HG02623 (cell line): ENCODE data around the gene MAD1L1.
"Not testable (repeated sequence)": the region's sequence is repeated elsewhere in the genome, so short reads cannot be mapped to it uniquely, and the experiment has no call there.

Experiments used
- ATAC-seq: cut with Tn5 transposase; IDR thresholded peaks from one replicate; pipeline ENCODE4 v1.9.1; 2021; ENCODE audit warnings: moderate library complexity; ENCODE audit not compliant: unreplicated experiment

The MAD1L1 gene

GRCh38 chr7:1829668-1830067 lies 403.1 kb downstream of the MAD1L1 start:
- not testable (repeated sequence) for ATAC-seq

DNA sequence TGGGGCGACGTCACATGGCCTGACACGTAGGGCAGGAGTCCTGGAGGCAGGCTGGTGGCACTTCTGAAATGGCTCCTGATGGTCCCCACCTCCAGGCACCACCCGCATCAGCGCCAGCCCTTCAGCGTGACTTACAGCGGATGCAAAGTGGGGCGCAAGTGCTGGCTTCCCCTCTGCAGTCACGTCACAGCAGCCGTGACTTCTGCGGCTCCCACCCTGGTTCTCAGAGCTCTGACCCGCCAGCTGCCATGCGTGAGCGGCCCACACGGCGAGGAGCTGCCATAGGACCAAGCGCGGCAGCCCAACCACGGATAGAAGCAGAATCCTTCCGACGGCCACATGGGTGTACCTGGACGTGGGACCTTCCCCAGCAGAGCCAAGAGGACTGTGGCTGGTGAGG lies 403.6 kb downstream of the MAD1L1 start:
- no peak for ATAC-seq

DNA sequence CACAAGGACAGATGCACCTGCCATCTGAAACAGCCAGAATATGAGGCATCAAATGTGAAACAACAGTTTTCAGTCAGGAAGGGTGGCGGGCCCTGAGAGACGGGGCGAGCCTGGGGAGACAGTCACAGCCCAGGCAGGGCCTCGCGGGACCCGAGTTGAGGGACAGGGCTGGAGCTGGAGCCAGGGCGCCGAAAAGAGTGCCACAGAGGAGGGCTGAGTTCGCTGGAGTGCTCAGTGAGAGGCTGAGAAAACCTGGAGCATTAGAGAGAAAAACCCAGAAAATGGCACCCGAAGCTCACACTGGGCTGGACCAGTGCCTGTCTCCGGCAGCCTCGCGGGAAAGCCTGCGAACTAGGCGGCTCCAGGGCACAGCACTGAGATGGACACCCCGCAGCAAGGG lies 404.6 kb downstream of the MAD1L1 start:
- not testable (repeated sequence) for ATAC-seq

- ATAC-seq = not testable (repeated sequence)
These were observed 405.2 kb downstream of the MAD1L1 start for GRCh38 chr7:1827521-1827981.

DNA sequence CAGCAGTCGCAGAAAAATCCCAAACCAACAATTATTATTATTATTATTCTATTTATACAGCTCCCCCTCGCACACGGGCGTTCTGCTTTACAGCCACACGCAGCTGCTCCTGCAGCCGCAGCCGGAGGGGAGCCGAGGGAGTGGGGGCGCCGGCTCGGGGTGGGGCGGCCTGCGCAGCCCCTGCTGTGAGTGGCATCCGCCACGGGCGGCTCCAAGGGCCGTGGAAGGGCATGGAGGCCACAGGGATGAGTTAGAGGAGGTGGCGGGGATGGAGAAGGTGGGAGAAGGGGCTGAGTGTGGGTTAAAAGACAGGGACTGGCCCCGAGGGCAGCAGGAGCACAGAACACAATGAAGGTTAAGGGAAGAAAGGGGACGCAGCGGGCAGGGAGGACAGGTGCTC lies 405.8 kb downstream of the MAD1L1 start:
- not testable (repeated sequence) for ATAC-seq

DNA sequence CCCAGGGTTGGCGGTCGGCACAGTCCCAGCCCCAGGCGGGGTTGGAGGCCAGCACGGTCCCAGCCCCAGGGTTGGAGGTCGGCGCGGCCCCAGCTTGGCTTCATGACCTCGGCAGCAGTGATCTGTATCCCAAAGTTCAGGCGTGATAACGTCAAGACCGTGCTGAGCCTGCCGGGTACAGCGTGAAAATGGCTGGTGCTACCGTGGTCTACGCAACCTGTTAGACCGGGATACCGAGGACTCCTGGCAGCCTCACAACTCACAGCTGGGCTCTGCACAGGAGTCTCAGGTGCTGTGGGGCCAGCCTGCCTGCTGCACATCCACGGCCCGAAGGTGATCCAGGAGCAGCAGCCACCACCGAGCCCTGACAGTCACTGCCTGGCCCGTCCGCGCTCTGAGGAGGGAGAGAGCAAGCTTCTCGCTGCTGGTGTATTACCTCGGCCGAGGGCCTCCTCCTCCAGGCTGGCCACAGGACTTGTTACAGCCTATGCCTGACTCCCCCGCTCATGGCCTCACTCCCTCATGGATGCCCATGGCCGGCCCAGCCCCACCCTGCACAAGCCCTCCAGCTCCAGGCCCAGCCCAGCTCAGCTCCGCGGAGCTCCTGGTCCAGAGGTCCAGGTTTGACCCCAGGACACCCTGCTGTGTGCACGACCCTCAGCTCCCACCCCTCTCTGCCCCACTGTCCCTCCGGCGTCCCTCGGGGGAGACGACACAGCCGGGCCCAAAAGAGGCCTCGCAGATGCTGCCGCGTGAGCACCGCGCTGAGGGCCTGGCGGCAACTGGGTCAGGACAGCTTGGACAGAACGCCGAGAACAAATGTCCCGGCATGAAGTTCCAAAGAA lies 406.6 kb downstream of the MAD1L1 start:
- no peak for ATAC-seq

DNA sequence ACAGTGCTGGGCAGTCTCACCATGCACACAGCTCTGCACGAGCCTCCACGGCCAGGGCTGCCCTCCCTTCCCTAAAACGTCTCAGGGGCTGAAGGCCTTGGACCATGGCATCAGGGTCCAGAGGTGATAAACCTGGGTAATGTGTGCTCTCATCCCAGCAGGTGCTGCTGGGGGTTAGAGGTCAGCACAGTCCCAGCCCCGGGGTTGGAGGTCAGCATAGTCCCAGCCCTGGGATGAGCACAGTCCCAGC lies 407.2 kb downstream of the MAD1L1 start:
- not testable (repeated sequence) for ATAC-seq

- ATAC-seq = not testable (repeated sequence)
These were observed 407.7 kb downstream of the MAD1L1 start for GRCh38 chr7:1824882-1825646.

GRCh38 chr7:1824151-1824881 lies 408.4 kb downstream of the MAD1L1 start:
- ATAC-seq = not testable (repeated sequence)

DNA sequence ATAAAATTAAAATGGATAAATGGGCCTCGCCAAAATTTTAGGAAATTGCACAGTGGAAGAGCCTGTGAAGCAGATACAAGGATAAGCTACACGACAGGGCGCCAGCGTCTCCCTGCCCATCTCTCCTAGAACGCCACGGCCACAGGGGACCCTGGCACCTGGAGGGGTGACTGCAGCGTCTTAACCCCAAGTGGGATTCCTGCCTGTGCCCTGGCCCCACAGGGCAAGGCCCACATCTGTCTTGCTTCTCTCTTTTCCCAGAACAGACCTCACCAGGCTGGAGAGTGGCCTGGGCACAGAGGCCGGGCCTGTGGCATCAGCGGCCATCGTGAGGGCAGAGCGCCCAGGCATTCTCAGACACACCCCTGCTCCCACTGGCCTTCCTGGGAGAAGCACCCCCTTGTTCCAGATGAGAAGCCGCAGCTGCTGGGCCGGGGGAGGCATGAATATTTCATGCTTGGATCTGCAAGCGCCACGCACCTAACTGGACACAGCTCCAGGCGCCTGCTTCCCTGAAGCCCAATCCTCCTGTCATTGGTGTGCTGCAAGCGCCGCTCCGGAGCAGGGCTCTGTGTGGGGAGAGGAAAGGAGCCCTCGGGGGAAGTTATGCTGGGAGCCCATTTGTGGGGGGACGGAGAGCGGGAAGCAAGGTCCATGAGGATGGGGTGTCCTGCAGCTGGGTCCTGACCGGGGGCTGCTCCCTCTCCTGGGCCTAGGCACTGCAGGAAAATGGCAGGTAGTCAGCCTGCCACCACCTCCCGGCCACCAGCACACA lies 409.2 kb downstream of the MAD1L1 start:
- ATAC-seq = no peak

DNA sequence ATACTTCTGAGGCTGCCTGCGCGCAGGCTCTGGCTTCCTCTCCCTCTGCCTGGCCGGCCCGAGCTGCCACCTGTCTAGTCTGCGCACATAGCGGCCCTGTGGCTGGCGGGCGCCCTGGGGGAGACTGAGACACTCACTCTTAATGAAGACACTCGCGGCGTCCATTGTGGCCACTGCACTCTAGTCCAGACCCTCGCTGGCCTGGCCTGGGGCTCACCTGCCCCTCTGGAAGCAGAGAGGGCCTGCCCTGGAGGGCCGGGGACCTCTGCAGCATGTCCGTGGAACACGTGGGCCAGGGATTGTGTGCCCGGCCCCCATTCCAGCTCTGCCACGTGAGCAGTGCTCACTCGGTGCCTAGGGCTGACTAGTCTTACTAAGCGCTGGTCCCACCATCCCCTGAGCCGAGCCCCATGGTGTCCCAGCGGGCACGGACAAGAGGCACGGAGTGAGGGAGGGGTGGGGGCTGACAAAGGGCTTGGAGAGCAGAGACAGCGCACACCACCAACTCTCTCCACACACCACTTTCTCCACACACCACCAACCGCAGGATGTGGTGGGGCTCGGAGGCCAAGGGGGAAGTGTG lies 413.4 kb downstream of the MAD1L1 start:
- no peak for ATAC-seq

- no peak for ATAC-seq
These were observed 414.0 kb downstream of the MAD1L1 start for GRCh38 chr7:1818575-1819258.

- no peak for ATAC-seq
These were observed 415.6 kb downstream of the MAD1L1 start for GRCh38 chr7:1817061-1817712.

DNA sequence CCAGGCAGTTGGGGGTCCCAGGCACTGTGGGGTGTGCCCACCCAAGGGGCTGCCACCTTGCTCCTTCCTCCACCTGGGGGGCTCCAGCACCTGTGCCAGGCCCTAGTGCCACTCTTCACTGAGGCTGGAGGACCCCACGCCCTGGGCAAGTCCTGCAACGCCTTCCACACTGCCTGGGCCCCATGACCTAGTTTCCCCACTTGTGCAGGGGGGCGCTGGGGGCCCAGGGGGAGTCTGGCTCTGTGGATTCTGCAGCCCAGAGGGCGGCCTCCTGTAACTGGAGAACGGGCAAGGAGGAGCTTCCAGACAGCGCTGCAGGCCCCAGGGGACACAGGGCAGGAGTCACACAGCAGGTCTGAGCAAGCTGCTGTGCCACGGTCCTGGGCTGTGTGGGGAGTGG lies 416.3 kb downstream of the MAD1L1 start:
- ATAC-seq = not testable (repeated sequence)

GRCh38 chr7:1815551-1816281 lies 417.0 kb downstream of the MAD1L1 start:
- not testable (repeated sequence) for ATAC-seq

DNA sequence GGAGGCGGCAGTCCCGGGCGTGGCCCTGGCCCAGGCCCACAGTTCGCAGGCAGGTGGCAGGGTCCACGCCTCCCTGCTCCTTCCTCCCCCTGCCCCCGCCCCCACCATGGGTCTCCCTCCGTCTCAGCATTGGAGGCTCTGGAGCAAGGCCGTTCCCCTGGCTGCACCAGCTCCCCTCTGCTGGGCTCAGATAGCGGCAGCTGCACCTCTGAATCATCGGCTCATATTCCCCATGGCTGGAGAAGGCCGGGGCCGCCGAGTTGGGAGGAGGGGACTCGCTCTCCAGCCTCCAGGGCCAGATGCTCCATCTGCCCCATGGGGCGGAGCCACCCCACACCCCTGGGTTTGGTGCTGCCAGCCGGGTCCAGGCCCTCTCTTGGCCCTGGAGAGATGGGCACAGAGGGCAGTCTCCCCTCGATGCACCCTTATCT lies 417.7 kb downstream of the MAD1L1 start:
- no peak for ATAC-seq

DNA sequence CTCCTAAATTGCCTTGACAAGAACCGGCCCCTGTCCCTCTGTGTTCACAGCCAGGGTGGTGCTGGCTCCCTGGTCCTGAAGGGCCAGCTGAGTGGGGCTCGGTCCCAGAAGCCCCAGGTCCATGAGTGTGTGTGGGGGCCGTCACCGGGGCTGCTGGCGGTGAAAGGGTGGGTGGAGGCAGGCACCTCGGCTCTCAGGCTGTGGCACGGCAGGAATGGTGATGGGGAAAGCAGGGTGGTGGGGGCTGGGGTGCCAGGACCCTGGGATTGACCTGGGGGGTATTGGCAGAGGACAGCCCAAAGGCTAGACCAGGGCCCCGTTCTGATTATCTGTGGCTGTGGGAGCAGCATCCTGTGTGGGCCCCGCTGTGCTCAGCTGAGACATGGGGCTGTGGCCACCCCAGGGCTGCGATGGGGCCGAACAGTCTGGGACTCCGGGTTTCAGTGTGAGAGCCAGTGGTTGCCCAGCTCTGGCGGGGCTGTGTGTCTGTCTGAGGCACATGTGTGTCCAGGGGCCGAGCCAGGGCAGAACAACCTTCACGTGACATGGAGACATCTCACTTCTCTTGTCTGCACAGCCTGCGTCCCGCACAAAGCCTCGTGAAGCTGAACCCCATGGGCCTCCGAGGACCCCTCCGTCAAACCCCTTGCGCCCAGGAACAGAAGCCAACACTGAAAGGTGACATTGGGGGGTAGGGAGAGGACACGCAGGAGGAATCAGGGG lies 418.5 kb downstream of the MAD1L1 start:
- ATAC-seq = no peak
